Measurements from ENCODE around the gene FARP1.

The FARP1 gene

DNA sequence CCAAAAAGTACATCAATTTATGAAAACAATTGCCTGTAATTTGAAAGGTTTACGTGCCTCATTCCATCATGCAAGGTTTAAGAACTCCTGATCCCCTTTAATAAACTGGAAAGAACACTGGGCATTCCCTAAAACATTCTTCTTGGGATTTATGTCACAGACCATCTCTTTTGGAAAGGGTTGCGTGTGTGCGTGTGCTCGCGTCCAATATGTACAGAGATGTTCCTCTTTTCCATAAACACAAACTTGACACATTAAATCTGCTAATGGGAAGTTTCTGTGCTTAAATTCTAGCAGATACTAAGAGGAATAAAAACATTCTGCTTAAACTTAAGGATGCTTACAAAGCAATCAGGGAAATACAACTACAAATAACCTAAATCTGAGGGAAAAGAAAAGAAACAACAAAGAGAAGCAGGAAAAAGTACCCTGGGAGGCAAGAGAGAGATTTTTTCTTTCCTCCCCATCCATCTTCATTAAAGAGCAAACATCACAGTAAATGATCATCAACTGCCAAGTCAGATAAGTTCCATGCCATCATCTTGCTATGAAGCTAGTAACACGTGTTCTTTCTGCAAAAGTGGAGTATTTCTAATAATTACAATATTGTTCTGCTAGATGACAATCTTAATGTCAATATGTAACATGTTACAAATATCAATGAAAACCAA is 350.3 kb downstream of the FARP1 start:
- no peak for DNase-seq

DNA sequence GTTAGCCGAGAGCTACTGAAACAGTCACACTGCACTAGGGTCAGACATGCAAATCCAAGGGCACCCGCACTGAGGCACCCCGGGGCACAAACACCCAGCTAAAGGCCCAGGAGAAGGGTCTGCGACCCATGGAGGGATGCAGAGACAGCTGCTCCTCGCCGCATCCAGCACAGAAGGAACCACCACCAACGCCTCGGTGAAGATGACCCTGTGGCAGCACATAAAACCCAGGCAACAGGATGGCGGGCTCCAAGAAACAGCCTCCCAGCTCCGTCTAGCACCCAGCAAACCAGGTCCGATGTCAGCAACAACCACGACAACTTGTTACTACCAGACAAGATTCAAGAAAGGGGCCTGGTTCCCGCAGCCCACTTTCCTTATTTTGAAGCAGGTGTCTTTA is 351.9 kb downstream of the FARP1 start:
- DNase-seq = no peak

DNA sequence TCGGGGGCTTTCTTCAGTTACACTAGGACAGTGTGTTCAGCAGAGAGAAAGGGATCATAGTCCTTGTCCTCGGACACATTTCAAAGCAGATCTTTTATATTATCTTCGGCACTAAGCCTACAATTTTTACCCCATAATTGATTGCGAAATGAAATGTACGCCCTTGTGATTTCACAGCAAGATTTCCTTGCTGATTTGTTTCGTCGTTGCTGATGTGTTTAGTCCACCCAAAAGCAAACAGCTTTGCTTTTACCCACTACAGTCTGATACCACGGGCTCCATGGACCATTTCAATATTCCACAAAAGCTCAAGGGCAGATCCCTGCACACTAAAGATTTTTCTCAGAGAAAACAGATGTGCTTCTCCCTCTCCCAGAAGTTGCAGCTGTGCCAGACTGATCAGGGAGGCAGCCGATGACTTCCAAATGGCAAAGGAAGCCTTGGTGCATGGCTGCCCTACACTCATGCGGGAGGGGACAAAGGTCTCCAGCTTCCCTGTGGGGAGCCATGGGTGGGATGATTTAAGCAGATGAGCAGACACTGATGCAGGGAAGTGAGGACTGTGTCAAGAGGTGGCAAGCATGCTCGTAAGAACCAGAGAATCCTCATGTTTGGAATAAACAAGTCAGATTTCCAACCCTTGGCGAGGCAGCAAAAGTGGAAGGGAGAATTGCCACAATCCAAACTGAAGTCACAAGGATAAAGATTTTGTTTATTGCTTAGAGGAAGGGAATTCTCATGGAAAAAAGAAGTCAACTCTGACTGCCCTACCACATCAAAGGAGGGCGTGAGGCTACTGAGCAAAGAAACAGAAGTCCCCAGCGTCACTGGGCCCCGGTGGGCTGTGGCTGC is 353.0 kb downstream of the FARP1 start:
- no peak for DNase-seq

DNA sequence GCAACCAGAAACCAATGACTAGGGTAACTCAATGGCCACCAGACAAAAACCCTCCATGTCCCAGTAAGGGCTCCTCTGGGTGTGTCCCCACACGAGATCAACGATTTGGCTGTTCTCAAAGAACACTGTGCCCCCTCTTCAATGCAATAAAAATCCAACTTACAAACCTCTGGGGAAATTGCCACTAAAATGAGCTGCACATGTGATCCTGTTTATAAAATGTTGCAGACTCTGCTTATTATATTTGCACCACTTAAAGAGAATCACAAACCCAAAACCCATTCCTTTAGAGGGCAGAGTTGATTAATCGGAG is 353.5 kb downstream of the FARP1 start:
- DNase-seq = no peak

DNA sequence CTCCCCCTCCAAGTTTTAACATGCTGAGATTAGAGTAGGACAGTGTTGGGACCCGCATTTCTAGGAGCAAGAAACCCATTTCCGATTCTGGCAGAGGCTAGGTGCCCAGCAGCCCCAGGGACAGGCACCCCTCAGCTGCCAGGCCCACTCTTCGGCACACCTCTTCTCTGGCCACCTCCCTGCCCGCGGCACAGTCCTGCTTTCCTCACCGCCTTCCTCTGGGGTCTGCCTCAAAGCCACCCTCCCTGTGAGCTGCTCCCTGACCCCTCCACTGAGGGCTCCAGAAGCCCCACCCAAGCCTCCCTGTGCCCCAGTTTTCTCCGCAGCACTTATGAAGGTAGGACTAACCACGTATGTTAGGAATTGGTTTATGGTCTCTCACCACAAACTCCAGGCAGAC is 354.1 kb downstream of the FARP1 start:
- DNase-seq = no peak

DNA sequence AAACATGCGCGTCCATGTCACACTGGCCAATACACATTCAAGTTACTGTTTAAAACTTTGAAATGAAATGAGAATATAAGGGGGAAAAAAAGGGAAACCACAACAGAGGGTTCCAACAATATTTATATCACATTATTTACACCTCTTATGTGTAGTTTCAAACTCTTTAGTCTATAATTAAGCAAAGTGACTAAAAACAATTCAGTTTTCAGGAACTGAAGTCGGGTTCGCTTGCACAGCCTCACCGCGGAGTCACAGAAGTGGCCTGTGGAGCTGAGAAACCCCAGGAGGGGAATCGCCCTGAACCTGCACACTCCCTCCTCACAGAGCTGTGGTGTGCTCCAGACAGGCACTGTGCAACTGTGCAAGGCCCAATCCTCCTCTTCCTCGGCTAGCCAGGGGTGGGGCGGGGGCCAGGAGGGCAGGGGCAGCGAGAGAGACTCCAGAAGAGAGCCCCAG is 358.1 kb downstream of the FARP1 start:
- DNase-seq = no peak

DNA sequence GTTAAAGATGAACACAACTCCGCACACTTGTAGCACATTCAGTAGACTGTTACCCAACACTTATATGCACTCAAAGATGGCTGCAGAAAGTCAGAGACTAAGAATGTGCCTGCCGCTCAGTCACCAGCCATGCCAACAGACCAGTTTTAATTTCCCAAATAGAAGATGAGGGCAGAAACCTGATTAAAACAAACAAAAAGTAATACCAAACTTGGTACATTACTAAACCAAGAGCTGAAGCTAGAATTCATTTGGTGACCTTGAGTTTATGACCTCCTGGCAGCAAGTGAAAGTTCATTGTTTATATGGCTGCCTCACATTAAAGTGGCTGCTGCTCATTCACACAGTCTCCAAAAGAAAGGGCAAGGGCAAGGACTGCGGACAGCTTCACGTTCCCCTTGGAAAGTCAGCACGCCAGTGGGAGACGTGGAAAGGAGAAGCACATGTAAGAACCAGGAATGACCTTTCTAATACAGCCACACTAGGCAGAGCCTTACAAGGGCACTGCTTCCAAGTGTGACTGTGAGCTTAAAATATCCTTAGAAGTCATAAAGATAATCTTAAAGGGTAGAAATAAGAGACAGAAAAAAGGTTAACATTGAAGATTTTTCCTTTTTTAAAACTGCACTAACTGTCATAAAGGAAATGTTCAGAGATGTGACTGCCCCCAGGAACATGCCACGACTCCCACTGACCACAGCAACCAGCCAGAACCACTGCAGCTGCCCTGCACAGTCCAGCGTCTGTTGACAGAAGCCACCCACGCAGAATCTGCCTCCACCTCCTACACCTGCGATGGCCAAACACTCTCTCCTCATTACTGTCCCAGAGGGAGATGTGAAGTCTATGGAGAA is 360.5 kb downstream of the FARP1 start:
- DNase-seq = peak; percentile 2

DNA sequence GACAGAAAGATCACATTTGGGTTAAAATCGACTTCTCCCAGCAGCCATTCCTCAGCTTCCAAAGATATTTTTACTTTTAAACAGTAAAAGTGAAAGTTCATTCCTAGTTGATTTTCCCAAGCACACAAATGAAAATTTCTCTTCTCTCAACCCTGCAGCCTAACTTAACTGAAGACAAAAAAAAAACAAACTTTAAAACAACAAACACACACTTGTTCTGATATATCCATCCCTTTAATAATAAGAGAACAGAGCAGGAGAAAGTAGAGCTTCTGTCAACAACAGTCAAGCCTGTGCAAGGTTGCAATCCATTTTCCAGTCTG is 361.1 kb downstream of the FARP1 start:
- no peak for DNase-seq

DNA sequence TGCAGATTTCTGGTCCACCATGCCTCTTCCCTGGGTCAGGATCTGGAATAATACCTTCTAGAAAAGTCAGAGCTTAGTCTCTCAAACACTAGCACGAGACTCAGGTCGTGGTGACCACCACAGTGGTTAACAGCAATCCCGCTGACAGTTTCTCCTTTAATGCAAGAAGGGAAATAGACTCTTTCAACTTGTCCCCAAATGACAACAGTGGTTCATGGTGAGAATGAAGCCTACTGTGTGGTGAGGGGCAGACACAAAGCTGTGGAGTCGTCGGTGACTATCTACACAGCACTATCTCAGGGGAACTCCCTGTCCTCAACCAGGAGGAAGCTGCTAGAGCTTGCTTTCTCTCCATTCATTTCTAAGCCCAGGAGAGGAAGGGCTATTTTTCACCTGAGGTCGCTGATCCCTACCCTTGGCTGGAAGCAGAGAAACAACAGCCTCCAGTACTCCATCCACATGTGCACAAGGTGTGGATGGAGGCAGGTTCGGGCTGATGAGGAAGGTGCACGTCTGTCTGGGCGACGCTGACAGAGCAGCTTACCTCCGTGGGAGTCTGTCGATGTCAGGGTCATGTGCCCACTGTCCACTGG is 361.6 kb downstream of the FARP1 start:
- no peak for DNase-seq

All from DMS53 (cell line).